Measurements from ENCODE around the gene PRAMEF15.
"Not testable (repeated sequence)": the region's sequence is repeated elsewhere in the genome, so short reads cannot be mapped to it uniquely, and the experiment has no call there.

PRAMEF15 gene

GRCh38 chr1:13354475-13354874 lies 39.1 kb downstream of the PRAMEF15 start:
- not testable (repeated sequence) for H3K4me1 ChIP-seq (ENCODE audit: insufficient read depth, low read length); H3K36me3 ChIP-seq (ENCODE audit: insufficient read depth, low read length); H3K27ac ChIP-seq (ENCODE audit: low read depth, low read length); H3K9me3 ChIP-seq (ENCODE audit: low read length); H3K4me3 ChIP-seq (ENCODE audit: low read depth in 1 of 2, low read length in 2 of 2); H3K9ac ChIP-seq (ENCODE audit: low read length); H3K27me3 ChIP-seq (ENCODE audit: control insufficient read depth in 1 of 2, insufficient read depth in 2 of 2, low read length in 2 of 2)

DNA sequence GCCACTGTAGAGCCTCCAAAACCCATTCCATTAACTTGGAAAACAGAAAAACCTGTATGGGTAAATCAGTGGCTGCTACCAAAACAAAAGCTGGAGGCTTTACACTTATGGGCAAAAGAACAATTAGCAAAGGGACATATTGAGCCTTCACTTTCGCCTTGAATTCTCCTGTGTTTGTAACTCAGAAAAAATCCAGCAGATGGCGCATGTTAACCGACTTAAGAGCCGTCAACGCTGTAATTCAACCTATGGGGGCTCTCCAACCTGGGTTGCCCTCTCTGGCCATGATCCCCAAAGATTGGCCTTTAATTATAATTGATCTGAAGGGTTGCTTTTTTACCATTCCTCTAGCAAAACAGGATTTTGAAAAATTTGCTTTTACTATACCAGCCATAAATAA lies 41.4 kb downstream of the PRAMEF15 start:
- H3K36me3 ChIP-seq (ENCODE audit: insufficient read depth, low read length); H3K9ac ChIP-seq (ENCODE audit: low read length); H3K4me3 ChIP-seq (ENCODE audit: low read depth in 1 of 2, low read length in 2 of 2); H3K9me3 ChIP-seq (ENCODE audit: low read length); H3K27me3 ChIP-seq (ENCODE audit: control insufficient read depth in 1 of 2, insufficient read depth in 2 of 2, low read length in 2 of 2); H3K4me1 ChIP-seq (ENCODE audit: insufficient read depth, low read length); H3K27ac ChIP-seq (ENCODE audit: low read depth, low read length): not testable (repeated sequence)

- H3K4me1 ChIP-seq (ENCODE audit: insufficient read depth, low read length); H3K27ac ChIP-seq (ENCODE audit: low read depth, low read length); H3K4me3 ChIP-seq (ENCODE audit: low read depth in 1 of 2, low read length in 2 of 2); H3K36me3 ChIP-seq (ENCODE audit: insufficient read depth, low read length); H3K9ac ChIP-seq (ENCODE audit: low read length); H3K27me3 ChIP-seq (ENCODE audit: control insufficient read depth in 1 of 2, insufficient read depth in 2 of 2, low read length in 2 of 2); H3K9me3 ChIP-seq (ENCODE audit: low read length): not testable (repeated sequence)
Observed at GRCh38 chr1:13362364-13362763, 47.0 kb downstream of the PRAMEF15 start.

DNA sequence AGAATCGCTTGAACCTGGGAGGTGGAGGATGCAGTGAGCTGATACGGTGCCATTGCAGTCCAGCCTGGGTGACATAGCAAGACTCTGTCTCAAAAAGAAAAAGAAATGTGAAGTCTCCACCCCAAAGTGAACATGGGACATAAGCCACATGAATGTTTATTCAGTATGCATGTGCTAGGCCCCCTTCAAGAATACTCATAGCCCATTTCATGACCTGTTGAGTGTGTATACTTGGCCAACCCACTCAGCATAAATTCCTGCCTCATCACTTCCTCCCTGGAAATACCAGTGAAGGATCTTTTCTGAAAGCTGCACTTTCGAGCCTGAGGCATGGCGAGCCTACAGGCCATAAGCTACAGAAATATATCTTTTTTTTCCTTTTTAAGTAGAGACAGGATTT lies 49.5 kb downstream of the PRAMEF15 start:
- H3K9ac ChIP-seq (ENCODE audit: low read length); H3K9me3 ChIP-seq (ENCODE audit: low read length); H3K4me1 ChIP-seq (ENCODE audit: insufficient read depth, low read length); H3K36me3 ChIP-seq (ENCODE audit: insufficient read depth, low read length); H3K4me3 ChIP-seq (ENCODE audit: low read depth in 1 of 2, low read length in 2 of 2); H3K27ac ChIP-seq (ENCODE audit: low read depth, low read length); H3K27me3 ChIP-seq (ENCODE audit: control insufficient read depth in 1 of 2, insufficient read depth in 2 of 2, low read length in 2 of 2): not testable (repeated sequence)

- not testable (repeated sequence) for H3K4me1 ChIP-seq (ENCODE audit: insufficient read depth, low read length); H3K4me3 ChIP-seq (ENCODE audit: low read depth in 1 of 2, low read length in 2 of 2); H3K9me3 ChIP-seq (ENCODE audit: low read length); H3K27me3 ChIP-seq (ENCODE audit: control insufficient read depth in 1 of 2, insufficient read depth in 2 of 2, low read length in 2 of 2); H3K27ac ChIP-seq (ENCODE audit: low read depth, low read length); H3K9ac ChIP-seq (ENCODE audit: low read length); H3K36me3 ChIP-seq (ENCODE audit: insufficient read depth, low read length)
Observed at GRCh38 chr1:13366536-13366935, 51.2 kb downstream of the PRAMEF15 start.

GRCh38 chr1:13368544-13368943 lies 53.2 kb downstream of the PRAMEF15 start:
- H3K27me3 ChIP-seq (ENCODE audit: control insufficient read depth in 1 of 2, insufficient read depth in 2 of 2, low read length in 2 of 2); H3K4me3 ChIP-seq (ENCODE audit: low read depth in 1 of 2, low read length in 2 of 2); H3K4me1 ChIP-seq (ENCODE audit: insufficient read depth, low read length); H3K9ac ChIP-seq (ENCODE audit: low read length); H3K36me3 ChIP-seq (ENCODE audit: insufficient read depth, low read length); H3K9me3 ChIP-seq (ENCODE audit: low read length); H3K27ac ChIP-seq (ENCODE audit: low read depth, low read length): not testable (repeated sequence)

Measured in muscle layer of colon (tissue), 2 donors.